ENCODE measurements around the gene SPAAR.

DNA sequence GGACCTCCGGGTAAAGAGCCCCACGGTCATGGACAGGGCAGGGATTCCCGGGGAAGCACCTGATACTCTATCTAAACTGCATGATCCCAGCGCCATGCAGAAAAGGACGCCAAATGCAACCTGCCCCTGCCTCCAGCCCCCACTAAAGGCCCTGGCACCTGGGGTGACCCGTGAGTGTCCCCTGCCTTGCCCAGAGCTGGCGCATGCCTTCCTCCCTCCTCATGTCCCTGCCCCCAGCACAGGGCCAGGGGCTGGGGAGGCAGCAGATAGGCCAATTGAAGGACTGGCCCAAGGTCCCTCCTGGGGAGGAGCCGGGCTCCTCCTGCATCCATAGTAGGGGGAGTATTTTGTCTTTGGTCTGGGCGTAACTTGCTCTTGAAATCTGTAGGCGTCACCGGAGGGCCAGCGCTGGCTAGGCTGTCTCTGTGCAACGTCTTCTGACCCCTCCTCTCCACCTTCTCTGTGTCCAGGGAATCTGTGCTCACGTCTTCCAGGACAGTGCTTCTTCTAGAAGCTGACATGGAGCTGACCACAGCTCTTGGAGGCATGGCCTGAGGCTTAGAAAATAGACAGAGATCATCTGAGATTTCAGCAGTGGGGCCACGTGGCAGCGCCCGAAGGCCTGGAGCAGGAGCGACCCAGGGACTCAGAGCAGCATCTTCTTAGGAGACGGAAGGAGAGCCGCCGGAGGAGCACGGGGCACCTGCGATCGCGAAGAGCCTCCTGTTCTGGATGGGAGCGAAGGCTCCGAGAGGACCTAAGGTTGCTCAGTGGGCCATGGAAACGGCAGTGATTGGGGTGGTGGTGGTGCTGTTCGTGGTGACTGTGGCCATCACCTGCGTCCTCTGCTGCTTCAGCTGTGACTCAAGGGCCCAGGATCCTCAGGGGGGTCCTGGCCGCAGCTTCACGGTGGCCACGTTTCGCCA is 660 bp downstream of the SPAAR start:
- TF ChIP-seq, protein P1, sequence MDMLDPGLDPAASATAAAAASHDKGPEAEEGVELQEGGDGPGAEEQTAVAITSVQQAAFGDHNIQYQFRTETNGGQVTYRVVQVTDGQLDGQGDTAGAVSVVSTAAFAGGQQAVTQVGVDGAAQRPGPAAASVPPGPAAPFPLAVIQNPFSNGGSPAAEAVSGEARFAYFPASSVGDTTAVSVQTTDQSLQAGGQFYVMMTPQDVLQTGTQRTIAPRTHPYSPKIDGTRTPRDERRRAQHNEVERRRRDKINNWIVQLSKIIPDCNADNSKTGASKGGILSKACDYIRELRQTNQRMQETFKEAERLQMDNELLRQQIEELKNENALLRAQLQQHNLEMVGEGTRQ (IDR thresholded peaks at IDR 0.05), result no peak
- TF ChIP-seq, protein P2, sequence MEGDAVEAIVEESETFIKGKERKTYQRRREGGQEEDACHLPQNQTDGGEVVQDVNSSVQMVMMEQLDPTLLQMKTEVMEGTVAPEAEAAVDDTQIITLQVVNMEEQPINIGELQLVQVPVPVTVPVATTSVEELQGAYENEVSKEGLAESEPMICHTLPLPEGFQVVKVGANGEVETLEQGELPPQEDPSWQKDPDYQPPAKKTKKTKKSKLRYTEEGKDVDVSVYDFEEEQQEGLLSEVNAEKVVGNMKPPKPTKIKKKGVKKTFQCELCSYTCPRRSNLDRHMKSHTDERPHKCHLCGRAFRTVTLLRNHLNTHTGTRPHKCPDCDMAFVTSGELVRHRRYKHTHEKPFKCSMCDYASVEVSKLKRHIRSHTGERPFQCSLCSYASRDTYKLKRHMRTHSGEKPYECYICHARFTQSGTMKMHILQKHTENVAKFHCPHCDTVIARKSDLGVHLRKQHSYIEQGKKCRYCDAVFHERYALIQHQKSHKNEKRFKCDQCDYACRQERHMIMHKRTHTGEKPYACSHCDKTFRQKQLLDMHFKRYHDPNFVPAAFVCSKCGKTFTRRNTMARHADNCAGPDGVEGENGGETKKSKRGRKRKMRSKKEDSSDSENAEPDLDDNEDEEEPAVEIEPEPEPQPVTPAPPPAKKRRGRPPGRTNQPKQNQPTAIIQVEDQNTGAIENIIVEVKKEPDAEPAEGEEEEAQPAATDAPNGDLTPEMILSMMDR (IDR thresholded peaks at IDR 0.05), result no peak
- TF ChIP-seq NR3C1 (IDR thresholded peaks at IDR 0.05) (no peak), SMC3 (IDR thresholded peaks at IDR 0.05) (no peak), MYC (IDR thresholded peaks at IDR 0.05; ENCODE audit: borderline replicate concordance, low read length) (no peak), RAD21 (conservative IDR thresholded peaks at IDR 0.05 in 1 of 2, IDR thresholded peaks at IDR 0.05 in 1 of 2) (no peak), CBX8 (IDR thresholded peaks at IDR 0.05) (no peak), BCL3 (IDR thresholded peaks at IDR 0.05) (no peak), REST (IDR thresholded peaks at IDR 0.05) (no peak), JUN (IDR thresholded peaks at IDR 0.05) (no peak)
- TF ChIP-seq, protein P3, sequence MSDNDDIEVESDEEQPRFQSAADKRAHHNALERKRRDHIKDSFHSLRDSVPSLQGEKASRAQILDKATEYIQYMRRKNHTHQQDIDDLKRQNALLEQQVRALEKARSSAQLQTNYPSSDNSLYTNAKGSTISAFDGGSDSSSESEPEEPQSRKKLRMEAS (IDR thresholded peaks at IDR 0.05), result no peak
- TF ChIP-seq, protein P4, sequence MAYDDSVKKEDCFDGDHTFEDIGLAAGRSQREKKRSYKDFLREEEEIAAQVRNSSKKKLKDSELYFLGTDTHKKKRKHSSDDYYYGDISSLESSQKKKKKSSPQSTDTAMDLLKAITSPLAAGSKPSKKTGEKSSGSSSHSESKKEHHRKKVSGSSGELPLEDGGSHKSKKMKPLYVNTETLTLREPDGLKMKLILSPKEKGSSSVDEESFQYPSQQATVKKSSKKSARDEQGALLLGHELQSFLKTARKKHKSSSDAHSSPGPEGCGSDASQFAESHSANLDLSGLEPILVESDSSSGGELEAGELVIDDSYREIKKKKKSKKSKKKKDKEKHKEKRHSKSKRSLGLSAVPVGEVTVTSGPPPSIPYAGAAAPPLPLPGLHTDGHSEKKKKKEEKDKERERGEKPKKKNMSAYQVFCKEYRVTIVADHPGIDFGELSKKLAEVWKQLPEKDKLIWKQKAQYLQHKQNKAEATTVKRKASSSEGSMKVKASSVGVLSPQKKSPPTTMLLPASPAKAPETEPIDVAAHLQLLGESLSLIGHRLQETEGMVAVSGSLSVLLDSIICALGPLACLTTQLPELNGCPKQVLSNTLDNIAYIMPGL (CRISPR knock-in tag; IDR thresholded peaks at IDR 0.05; ENCODE audit: borderline replicate concordance), result no peak

Data from A549 (cell line).